ENCODE results near the gene TRAPPC1.

GRCh38 chr17:7881276-7882054 lies 50.3 kb downstream of the TRAPPC1 start:
- TF ChIP-seq CTCF (IDR thresholded peaks at IDR 0.05) (no peak), POLR2A (IDR thresholded peaks at IDR 0.05) (no peak)
